AG04449 (cell line): ENCODE measurements around the gene PLXNA4.

ENCODE experiments used
- CTCF ChIA-PET: fragments of 350-600 bp; formaldehyde crosslinking; extraction: SDS; loops from one replicate; lab custom pipeline; 2021; ENCODE audit warnings: antibody characterized with exemption; lab: Yijun Ruan, JAX
- POLR2A ChIA-PET: fragments of 400-600, 350-600 bp; formaldehyde crosslinking; extraction: SDS; loops from one replicate; lab custom pipeline; 2020; ENCODE audit warnings: antibody characterized with exemption, inconsistent platforms; lab: Yijun Ruan, JAX
- DNase-seq: peaks from one replicate; pipeline ENCODE4 v3.0.0-alpha.2; 2010; ENCODE audit warnings: low read depth, low spot score
- H3K4me3 ChIP-seq: 2 replicates; pipeline ENCODE4 v1.5.1; 2011; ENCODE audit warnings: low read depth, mild to moderate bottlenecking, control low read depth, low read length
- TF ChIP-seq, protein P1 (sequence below): IDR thresholded peaks from one replicate; pipeline ENCODE4 v1.5.1; 2011; ENCODE audit warnings: mild to moderate bottlenecking, moderate library complexity, low read length, control low read depth, inconsistent platforms; ENCODE audit not compliant: insufficient read depth; ENCODE audit errors: missing control alignments

PLXNA4 gene

DNA sequence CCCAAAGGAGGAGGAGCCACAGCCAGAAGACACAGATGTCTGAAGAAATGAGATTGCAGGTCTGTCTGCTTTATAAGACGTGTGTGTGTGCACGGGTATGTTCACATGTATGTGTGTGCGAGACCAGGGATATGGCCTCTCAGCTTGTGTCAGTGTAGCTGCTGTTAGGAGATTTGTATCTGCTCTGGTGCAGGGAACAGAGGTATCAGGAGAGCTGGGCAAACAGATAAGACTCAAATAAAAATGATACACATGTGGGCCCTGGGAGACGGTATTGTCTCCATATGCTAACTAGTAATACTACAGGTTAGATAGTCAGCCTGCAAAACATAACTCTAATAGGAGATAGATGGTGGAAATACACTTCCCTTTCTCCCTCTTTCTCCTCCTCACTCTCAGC is 161.0 kb downstream of the PLXNA4 start:
- TF ChIP-seq, protein P1, sequence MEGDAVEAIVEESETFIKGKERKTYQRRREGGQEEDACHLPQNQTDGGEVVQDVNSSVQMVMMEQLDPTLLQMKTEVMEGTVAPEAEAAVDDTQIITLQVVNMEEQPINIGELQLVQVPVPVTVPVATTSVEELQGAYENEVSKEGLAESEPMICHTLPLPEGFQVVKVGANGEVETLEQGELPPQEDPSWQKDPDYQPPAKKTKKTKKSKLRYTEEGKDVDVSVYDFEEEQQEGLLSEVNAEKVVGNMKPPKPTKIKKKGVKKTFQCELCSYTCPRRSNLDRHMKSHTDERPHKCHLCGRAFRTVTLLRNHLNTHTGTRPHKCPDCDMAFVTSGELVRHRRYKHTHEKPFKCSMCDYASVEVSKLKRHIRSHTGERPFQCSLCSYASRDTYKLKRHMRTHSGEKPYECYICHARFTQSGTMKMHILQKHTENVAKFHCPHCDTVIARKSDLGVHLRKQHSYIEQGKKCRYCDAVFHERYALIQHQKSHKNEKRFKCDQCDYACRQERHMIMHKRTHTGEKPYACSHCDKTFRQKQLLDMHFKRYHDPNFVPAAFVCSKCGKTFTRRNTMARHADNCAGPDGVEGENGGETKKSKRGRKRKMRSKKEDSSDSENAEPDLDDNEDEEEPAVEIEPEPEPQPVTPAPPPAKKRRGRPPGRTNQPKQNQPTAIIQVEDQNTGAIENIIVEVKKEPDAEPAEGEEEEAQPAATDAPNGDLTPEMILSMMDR, result no peak
- H3K4me3 ChIP-seq, result no peak overlapping the region
- ChIA-PET POLR2A (no interaction called here), CTCF (no interaction called here)
- no peak for DNase-seq

DNA sequence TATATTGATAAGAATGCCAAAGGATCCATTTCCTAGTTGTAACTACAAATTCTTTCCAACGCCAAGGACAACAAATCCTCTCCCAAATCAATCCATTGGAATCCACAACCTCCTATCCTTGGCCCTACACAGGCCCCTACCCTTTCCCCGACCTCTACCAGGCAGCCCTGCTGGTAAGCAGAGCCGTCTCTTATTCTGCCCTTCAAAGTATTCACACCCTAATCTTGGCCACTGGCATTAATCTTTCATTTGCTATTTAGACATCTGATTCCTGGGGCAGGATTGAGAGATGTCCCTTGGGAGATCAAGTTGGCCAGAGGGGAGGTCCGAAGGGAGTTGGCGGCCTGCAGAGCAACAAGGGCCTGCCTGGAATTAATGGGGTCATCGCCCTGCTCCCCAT is 161.4 kb downstream of the PLXNA4 start:
- DNase-seq, result no peak
- H3K4me3 ChIP-seq, result no peak overlapping the region
- TF ChIP-seq, protein P1, result no peak
- ChIA-PET CTCF (no interaction called here), POLR2A (no interaction called here)

DNA sequence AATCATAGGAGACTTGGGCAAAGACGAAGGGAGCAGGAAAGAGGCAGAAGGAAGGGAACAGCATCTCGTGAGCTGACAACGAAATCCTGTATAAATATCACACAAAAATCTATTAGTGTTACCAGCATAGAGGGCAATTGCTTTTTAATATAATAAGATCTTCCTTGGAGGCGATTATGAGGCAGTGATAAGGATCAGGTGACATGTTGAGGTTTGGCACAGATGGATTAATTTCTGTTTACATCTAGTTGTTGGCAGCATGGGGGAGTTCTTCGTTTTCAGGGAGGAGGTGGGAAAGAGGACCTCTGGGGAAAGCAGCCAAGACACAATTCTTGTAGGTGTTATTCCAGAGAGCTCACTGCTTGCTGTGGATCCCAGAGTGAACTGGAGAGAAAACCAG is 163.8 kb downstream of the PLXNA4 start:
- no peak overlapping the region for H3K4me3 ChIP-seq
- DNase-seq, result no peak
- POLR2A ChIA-PET, result no interaction called here
- TF ChIP-seq, protein P1, result no peak
- CTCF ChIA-PET, result no interaction called here

DNA sequence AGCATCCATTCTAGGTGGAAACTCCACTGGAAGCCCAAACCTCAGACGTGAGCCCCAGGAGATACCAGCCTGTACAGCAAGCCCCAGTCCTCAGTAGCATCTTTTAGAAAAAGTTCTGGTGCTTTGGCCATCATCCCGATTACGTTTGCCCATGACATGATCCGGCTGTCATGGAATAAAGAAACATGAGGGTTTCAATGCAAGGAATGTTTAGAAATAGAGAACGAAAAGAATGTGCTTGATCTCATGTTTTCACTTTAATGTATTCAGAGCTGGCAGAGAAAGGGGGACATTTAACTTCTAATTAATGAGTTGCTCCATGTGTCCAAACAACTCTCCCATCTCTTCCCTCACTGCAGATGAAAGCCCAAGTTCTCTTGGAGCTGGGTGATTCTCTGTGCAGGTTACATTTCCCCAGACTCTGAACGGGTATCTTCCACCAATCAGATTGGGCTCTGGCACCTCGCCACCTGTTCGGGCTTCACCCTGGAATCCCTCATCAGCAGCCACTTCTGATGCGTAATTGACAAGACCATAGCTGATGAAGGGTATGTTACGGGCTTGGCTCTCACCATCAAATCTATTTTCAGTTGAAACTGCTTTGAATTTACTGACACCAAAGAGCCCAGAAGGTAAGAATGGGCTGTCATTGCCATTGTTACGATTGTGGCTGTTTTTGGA is 165.3 kb downstream of the PLXNA4 start:
- no peak overlapping the region for H3K4me3 ChIP-seq
- no peak for DNase-seq
- TF ChIP-seq, protein P1, result no peak
- POLR2A ChIA-PET, result no interaction called here
- CTCF ChIA-PET, result no interaction called here

DNA sequence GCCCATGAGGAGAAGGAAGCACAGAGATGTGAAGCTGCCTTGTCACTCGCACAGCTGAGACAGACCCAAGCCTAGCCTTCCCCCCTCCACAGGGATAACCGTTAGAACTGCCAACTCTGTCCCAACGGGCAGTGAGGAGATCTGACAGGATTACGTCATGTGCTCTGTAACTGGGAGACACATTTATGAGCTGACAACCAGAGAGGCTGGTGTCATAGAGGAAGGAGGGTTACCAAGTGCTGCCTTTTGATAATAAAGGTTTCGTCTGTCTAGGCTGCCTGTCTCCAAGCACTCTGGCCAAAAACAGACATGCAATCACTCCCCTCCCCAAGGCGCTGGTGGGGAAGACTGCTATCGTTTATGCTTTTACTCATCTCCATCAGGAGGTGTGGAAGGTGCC is 165.9 kb downstream of the PLXNA4 start:
- no peak for DNase-seq
- ChIA-PET POLR2A (no interaction called here), CTCF (no interaction called here)
- TF ChIP-seq, protein P1, result no peak
- H3K4me3 ChIP-seq, result no peak overlapping the region

DNA sequence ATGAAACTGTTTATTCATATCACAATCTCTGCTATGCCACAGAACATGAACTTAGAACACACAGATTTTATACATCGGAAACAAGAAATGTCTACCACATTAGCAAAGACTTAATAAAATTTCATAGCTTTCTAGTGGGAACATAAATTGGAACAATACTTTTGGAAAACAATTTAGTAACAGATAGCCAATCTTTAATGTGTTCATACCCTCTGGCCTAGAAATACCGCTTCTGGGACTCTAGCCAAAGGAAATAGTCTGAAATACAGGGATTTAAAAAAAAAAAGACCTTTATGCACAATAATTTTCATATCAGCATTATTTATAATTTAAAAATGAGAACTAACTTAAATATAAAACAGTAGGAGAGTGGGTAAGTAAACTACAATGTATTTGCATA is 168.5 kb downstream of the PLXNA4 start:
- ChIA-PET CTCF (no interaction called here), POLR2A (no interaction called here)
- TF ChIP-seq, protein P1, result no peak
- no peak for DNase-seq
- no peak overlapping the region for H3K4me3 ChIP-seq
